ENCODE data around the gene JPH3.

GRCh38 chr16:87575027-87575804 lies 27.1 kb upstream of the JPH3 start:
- no peak for TF ChIP-seq POLR2A (IDR thresholded peaks at IDR 0.05)
- TF ChIP-seq POLR2AphosphoS5 (IDR thresholded peaks at IDR 0.05) = peak in 1 of 3 donors; percentile 44
